ENCODE results near the gene PAXIP1.

PAXIP1 gene

DNA sequence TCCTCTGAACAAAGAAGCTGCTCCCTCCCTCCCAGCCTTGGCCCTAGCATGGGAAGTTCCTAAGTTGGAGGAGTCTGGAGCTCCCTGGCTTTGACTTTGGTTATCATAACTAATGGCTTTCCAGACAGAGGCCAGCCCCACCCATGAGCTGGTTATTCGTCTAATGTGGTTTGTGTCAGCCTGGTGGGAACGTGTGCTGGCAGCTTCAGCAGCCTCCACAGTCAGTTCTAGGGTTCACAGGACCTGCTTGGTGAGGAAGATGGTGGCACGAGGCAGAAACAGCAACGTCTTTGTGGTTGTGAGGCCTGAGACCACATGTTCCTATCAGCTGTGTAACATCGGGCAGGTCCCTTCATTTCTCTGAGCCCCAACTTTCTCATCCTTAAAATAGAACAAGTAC, 103.1 kb downstream of the PAXIP1 start:
- Histone ChIP-seq H3K4me3 (ENCODE audit: low read length) (no peak overlapping the region), H3K9ac (ENCODE audit: low read length) (no peak overlapping the region), H3K9me2 (replicated peaks; ENCODE audit: insufficient read depth, low read length) (no peaks in the 10 kb centered on the region), H3K27me3 (replicated peaks; ENCODE audit: insufficient read depth, low read length) (peaks cover 47% of the 10 kb centered on the region), H3K79me2 (ENCODE audit: low read length) (no peaks in the 10 kb centered on the region), H3K4me1 (ENCODE audit: low read length) (no peaks in the 10 kb centered on the region), H3F3A (ENCODE audit: insufficient read depth, low read length) (no peaks in the 10 kb centered on the region), H3K9me3 (replicated peaks; ENCODE audit: insufficient read depth, low read length) (no peaks in the 10 kb centered on the region), H3K27ac (ENCODE audit: low read length) (no peak overlapping the region), H3K4me2 (ENCODE audit: low read depth, low read length) (no peak overlapping the region), H4K20me1 (ENCODE audit: insufficient read depth, low read length) (no peaks in the 10 kb centered on the region), H2AFZ (ENCODE audit: low read length) (no peak overlapping the region), H3K36me3 (replicated peaks; ENCODE audit: insufficient read depth, low read length) (no peaks in the 10 kb centered on the region)
- no peak for DNase-seq
- TF ChIP-seq EZH2 (optimal IDR thresholded peaks at IDR 0.05; ENCODE audit: low read depth, low read length) = no peak
- no peak for TF ChIP-seq EZH2phosphoT487 (IDR thresholded peaks at IDR 0.05; ENCODE audit: low read length)
- TF ChIP-seq, protein P1, sequence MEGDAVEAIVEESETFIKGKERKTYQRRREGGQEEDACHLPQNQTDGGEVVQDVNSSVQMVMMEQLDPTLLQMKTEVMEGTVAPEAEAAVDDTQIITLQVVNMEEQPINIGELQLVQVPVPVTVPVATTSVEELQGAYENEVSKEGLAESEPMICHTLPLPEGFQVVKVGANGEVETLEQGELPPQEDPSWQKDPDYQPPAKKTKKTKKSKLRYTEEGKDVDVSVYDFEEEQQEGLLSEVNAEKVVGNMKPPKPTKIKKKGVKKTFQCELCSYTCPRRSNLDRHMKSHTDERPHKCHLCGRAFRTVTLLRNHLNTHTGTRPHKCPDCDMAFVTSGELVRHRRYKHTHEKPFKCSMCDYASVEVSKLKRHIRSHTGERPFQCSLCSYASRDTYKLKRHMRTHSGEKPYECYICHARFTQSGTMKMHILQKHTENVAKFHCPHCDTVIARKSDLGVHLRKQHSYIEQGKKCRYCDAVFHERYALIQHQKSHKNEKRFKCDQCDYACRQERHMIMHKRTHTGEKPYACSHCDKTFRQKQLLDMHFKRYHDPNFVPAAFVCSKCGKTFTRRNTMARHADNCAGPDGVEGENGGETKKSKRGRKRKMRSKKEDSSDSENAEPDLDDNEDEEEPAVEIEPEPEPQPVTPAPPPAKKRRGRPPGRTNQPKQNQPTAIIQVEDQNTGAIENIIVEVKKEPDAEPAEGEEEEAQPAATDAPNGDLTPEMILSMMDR (IDR thresholded peaks at IDR 0.05; ENCODE audit: low read length) = no peak

DNA sequence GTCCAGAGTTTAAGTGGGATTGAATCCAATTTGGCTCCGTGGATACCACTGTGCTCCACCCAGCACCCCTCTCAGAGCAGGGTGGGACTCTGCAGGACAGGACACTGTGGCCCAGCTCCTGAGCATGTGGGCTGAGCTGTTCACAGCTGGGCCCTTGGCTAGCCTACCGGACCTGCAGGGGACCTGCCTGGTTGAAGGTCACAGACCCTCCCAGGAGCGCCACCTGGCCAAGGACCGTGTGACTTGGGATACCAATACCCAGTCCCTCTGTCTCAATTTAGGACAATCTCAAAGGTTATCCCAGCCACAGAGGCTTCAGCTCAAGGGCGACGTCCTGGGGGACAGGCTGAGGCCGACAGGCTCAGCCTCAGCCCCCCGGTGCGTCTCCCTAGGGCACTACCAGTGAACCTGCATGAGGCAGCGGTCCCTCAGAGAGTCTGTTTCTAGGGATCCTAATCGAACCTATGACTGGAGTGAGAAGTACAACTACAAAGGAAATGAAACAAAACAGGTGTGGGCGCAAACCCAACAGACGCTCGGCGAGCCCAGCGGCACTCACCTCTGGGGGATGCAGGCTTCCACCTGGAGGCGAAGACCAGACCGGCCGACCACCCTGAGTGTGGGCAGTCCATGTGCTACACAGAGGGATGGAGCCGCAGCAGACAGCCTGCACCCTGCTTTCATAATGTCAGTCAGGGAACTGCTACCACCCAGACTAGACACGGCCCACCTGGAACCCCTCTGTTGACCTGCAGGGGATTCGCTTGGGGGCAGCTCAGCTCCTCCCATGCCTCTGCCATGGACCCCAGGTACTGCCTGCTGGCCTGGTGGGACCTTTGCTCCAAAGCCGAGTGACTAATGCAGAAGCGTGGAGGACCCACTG, 103.7 kb downstream of the PAXIP1 start:
- H3K4me1 ChIP-seq (ENCODE audit: low read length) = no peaks in the 10 kb centered on the region
- no peak for DNase-seq
- no peaks in the 10 kb centered on the region for H3F3A ChIP-seq (ENCODE audit: insufficient read depth, low read length)
- no peak overlapping the region for H3K9ac ChIP-seq (ENCODE audit: low read length)
- no peaks in the 10 kb centered on the region for H4K20me1 ChIP-seq (ENCODE audit: insufficient read depth, low read length)
- TF ChIP-seq, protein P1 (IDR thresholded peaks at IDR 0.05; ENCODE audit: low read length) = no peak
- TF ChIP-seq EZH2phosphoT487 (IDR thresholded peaks at IDR 0.05; ENCODE audit: low read length) (no peak), EZH2 (optimal IDR thresholded peaks at IDR 0.05; ENCODE audit: low read depth, low read length) (no peak)
- H3K9me2 ChIP-seq (replicated peaks; ENCODE audit: insufficient read depth, low read length) = no peaks in the 10 kb centered on the region
- H3K4me3 ChIP-seq (ENCODE audit: low read length) = no peak overlapping the region
- H3K4me2 ChIP-seq (ENCODE audit: low read depth, low read length) = no peak overlapping the region
- H2AFZ ChIP-seq (ENCODE audit: low read length) = no peak overlapping the region
- H3K36me3 ChIP-seq (replicated peaks; ENCODE audit: insufficient read depth, low read length) = no peaks in the 10 kb centered on the region
- H3K27me3 ChIP-seq (replicated peaks; ENCODE audit: insufficient read depth, low read length) = peaks cover 48% of the 10 kb centered on the region
- no peaks in the 10 kb centered on the region for H3K79me2 ChIP-seq (ENCODE audit: low read length)
- H3K27ac ChIP-seq (ENCODE audit: low read length) = no peak overlapping the region
- no peaks in the 10 kb centered on the region for H3K9me3 ChIP-seq (replicated peaks; ENCODE audit: insufficient read depth, low read length)

- Histone ChIP-seq H3F3A (ENCODE audit: insufficient read depth, low read length) (no peaks in the 10 kb centered on the region), H2AFZ (ENCODE audit: low read length) (no peak overlapping the region), H3K9ac (ENCODE audit: low read length) (no peak overlapping the region), H3K9me2 (replicated peaks; ENCODE audit: insufficient read depth, low read length) (no peaks in the 10 kb centered on the region), H3K27ac (ENCODE audit: low read length) (no peak overlapping the region), H3K36me3 (replicated peaks; ENCODE audit: insufficient read depth, low read length) (no peaks in the 10 kb centered on the region), H3K4me2 (ENCODE audit: low read depth, low read length) (no peak overlapping the region), H3K9me3 (replicated peaks; ENCODE audit: insufficient read depth, low read length) (no peaks in the 10 kb centered on the region), H3K79me2 (ENCODE audit: low read length) (no peaks in the 10 kb centered on the region), H3K4me1 (ENCODE audit: low read length) (no peaks in the 10 kb centered on the region), H3K27me3 (replicated peaks; ENCODE audit: insufficient read depth, low read length) (peaks cover 49% of the 10 kb centered on the region), H3K4me3 (ENCODE audit: low read length) (no peak overlapping the region), H4K20me1 (ENCODE audit: insufficient read depth, low read length) (no peaks in the 10 kb centered on the region)
- no peak for TF ChIP-seq EZH2phosphoT487 (IDR thresholded peaks at IDR 0.05; ENCODE audit: low read length)
- TF ChIP-seq, protein P1 (IDR thresholded peaks at IDR 0.05; ENCODE audit: low read length) = no peak
- TF ChIP-seq EZH2 (optimal IDR thresholded peaks at IDR 0.05; ENCODE audit: low read depth, low read length) = no peak
- DNase-seq = no peak
These were observed 106.8 kb downstream of the PAXIP1 start for GRCh38 chr7:154896076-154896475.

Data from MM.1S (cell line).